Measurements from ENCODE around the gene TEX9.

Gene TEX9

GRCh38 chr15:56475351-56475750 is 110.1 kb downstream of the TEX9 start:
- Histone ChIP-seq H3K4me3 (no peak overlapping the region), H3K27ac (no peak overlapping the region)
- no peak for DNase-seq (ENCODE audit: low spot score)
- TF ChIP-seq, protein P1, sequence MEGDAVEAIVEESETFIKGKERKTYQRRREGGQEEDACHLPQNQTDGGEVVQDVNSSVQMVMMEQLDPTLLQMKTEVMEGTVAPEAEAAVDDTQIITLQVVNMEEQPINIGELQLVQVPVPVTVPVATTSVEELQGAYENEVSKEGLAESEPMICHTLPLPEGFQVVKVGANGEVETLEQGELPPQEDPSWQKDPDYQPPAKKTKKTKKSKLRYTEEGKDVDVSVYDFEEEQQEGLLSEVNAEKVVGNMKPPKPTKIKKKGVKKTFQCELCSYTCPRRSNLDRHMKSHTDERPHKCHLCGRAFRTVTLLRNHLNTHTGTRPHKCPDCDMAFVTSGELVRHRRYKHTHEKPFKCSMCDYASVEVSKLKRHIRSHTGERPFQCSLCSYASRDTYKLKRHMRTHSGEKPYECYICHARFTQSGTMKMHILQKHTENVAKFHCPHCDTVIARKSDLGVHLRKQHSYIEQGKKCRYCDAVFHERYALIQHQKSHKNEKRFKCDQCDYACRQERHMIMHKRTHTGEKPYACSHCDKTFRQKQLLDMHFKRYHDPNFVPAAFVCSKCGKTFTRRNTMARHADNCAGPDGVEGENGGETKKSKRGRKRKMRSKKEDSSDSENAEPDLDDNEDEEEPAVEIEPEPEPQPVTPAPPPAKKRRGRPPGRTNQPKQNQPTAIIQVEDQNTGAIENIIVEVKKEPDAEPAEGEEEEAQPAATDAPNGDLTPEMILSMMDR (IDR thresholded peaks at IDR 0.05), result no peak
